C1 segment of cervical spinal cord (tissue), 14 donors: ENCODE measurements around the gene RAB3C.

Experiments
- DNase-seq, 14 donors: peaks; one replicate each; lab custom pipeline; 2025; lab: John Stamatoyannopoulos, UW

The RAB3C gene

GRCh38 chr5:58827463-58827862 is 244.6 kb downstream of the RAB3C start:
- no peak for DNase-seq

DNA sequence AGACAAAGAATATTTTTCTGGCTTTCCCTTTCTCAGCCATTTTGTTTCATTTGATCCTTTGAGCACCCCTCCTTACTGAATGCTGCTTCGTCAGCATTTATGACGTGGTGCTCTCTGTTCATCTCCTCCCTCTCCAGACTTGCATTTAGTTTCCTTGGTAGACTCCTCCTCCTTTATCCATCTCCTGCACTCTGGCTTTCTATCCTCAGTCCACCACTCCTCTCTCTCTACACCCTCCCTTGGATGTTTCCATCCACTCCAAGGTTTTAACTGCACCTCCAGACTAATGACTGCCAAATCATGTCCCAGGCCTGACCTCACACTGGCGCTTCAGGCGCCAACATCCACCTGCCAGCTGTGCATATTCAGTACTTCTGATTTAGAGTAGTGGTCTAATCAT is 245.4 kb downstream of the RAB3C start:
- no peak for DNase-seq

GRCh38 chr5:58834242-58835225 is 251.7 kb downstream of the RAB3C start:
- no peak for DNase-seq

- no peak for DNase-seq
These were observed 253.5 kb downstream of the RAB3C start for GRCh38 chr5:58836351-58836750.

GRCh38 chr5:58838729-58839128 is 255.9 kb downstream of the RAB3C start:
- DNase-seq = no peak

DNA sequence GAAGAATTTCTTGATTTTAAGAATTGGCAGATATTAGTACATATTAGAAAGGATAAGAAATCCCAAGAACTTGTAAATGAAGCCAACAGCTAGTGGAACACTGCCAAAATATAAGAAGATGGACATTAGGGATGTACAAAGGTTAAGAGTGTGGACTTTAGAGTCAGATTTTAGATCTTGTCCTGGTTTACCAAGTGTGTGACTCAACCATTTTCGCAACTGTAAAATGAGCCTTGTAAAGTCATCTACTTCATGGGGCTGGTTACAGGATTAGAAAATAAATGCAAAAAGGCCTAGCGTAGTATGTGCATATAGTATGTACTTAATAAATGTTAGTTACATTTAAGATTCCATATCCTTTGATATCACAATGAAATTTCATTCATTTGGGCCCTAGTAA is 260.0 kb downstream of the RAB3C start:
- DNase-seq = no peak

GRCh38 chr5:58844395-58844794 is 261.5 kb downstream of the RAB3C start:
- DNase-seq = no peak

DNA sequence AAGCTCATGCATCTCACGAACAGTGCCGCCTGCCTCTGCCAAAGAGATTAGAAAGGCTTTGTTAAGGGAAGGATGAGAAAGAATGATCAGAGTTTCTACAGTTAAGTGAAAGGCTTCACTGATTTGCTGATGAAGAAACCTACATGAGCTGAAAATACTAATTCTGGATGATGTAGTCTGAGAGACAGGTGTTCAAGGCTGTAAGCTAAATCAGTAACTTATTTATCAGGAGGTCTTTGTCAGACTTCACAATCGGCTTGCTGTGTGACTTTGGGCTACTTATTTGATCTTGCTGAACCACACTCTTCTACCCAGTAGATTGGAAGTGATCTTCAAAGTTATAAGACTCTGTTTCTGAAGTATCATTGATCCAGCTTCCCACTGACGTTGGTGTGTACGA is 264.2 kb downstream of the RAB3C start:
- DNase-seq = no peak

DNA sequence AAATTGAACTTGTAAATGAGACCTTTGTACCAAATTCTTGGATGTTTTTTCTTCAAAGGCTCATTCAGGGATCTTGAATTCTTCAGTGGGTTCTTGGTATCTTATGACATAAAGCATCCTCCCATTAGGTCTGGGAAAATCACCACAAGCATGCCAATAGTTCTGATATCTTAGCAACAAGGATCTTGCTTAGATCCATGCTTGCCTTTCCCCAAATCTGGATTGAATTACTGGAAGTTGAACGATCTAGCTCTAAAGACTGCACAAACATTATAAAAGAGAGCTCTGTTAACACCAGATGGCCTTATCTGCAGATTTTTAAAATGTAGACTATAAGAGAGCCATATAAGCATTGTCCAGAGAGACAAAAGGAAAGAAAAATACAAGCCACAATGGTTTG is 266.3 kb downstream of the RAB3C start:
- no peak for DNase-seq

GRCh38 chr5:58849921-58850667 is 267.2 kb downstream of the RAB3C start:
- peak in 2 of 14 donors; percentile 1 to 31 for DNase-seq

DNA sequence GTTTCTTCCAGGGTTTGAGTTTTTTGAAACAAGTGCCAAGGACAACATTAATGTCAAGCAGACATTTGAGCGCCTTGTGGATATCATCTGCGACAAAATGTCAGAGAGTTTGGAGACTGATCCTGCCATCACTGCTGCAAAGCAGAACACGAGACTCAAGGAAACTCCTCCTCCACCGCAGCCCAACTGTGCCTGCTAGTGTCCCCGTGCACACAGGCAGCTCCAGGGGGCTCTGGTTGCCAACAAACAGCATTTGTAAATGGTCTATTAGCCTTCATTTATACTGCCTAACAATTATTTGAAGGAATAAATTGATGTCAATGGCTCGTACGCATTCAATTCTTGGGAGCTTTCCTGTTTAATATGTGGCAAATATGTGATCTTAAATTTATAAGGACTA is 268.3 kb downstream of the RAB3C start:
- DNase-seq = no peak

- no peak for DNase-seq
These were observed 268.7 kb downstream of the RAB3C start for GRCh38 chr5:58851571-58851970.

DNA sequence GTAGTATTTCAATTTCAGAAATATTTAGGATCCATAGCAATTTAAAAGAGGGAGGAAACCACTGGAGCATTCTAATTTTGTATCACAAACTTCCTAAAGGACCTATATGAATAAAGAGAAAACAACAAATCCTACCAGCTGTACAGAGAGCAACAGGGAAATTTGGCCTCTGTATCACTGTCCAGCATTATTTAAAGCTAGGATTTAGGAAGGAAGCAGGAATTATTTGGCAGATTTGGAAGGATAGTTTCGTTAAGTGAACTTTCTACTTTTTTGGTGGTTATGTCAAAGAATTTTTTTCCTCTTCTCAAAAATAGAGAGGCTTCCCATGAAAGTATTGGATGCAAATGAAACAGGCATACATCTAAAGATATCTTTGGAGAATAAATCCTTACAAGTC is 269.7 kb downstream of the RAB3C start:
- no peak for DNase-seq

DNA sequence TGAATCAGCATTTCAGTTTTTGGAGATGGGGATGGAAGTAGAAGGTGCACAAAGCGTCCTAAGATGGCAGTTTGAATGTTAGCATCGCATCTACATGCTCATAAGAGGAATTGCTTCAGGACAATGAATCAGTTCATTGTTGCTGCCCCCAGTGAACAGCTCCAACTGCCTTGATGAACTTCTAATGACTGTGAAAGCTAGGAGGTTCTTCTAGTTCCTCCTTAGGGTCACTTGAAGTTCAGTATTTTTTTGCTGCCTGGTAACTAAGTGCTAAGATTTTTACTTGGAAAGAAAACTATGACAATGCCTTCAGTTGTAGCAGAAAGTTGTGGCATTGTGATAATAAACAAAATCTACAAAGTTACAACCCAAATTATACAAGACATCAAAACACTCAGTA is 271.6 kb downstream of the RAB3C start:
- no peak for DNase-seq

DNA sequence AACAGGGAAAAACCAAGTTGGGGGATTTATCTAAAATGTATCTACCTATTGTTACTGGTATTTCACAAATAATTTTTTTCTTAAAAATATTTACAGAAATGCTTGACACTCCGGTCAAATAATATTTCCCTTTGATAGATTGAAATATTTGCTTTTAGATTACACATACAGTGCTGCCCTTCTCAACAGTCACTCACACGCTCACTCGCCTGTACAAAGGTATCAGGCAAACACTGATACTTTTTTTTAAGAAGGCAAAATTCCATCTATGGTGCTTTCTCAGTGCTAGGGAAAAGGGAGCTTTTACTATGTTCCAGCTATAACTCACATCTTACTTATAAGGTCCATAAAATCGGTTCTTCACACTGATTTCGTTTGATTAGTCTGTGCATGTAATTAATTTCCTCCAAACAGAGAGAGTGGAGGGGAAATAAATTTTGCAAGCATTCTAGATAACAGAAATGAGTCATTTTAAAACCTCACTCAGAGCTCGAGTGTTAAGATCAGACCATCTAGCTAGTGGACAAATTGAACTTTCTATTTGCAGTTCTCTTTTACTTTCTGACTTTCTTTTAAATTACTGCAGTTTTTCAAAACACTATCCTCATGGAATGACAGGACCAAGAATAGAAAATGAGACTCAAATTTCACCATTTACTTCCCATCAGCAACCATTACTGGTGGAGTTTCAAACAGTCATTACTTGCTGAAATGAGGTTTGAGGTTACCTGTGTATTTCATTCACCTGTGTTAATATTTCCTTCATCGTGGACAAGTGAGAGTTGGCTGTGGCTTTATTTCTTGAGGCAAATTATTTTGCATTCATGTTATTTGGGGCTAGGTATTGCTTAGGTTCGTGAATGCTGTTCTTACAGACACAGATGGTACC is 273.2 kb downstream of the RAB3C start:
- no peak for DNase-seq

GRCh38 chr5:58857609-58858008 is 274.7 kb downstream of the RAB3C start:
- DNase-seq = no peak

DNA sequence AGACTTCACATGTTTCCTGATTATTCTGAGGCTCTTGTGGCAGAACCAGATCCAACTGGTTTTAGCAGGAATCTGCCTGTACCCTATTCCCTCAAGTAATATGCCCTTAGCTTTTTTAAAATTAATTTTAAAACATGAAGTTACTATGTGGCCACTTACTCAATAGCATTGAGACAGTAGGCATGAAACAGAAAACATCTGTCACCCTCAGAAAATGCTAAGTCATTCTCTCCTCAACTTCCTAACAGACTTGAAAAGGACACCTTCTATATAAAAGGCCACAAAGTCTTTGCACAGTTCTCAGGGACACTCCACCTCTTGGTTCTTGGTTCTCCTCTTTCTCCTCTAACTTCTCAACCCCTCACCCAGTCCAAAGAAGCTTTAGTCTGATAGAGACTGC is 277.8 kb downstream of the RAB3C start:
- DNase-seq = no peak

DNA sequence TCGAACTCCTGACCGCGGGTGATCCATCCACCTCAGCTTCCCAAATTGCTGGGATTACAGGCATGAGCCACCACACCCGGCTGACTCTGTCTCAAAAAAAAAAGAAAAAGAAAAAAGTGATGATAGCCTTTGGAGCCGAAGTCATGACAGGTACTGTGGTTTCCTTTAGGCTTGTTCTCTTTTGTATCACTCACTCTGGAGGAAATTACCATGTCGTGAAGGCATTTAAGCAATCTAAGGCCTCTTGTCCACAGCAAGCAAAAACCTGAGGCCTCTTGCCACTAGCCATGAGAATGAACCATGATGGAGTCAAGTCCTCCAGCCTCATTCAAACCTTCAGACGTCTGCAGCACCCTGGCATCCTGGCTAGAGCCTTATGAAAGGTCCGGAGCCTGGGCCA is 286.1 kb downstream of the RAB3C start:
- no peak for DNase-seq

- peak in 1 of 14 donors; percentile 3 for DNase-seq
These were observed 288.9 kb downstream of the RAB3C start for GRCh38 chr5:58871648-58872242.

DNA sequence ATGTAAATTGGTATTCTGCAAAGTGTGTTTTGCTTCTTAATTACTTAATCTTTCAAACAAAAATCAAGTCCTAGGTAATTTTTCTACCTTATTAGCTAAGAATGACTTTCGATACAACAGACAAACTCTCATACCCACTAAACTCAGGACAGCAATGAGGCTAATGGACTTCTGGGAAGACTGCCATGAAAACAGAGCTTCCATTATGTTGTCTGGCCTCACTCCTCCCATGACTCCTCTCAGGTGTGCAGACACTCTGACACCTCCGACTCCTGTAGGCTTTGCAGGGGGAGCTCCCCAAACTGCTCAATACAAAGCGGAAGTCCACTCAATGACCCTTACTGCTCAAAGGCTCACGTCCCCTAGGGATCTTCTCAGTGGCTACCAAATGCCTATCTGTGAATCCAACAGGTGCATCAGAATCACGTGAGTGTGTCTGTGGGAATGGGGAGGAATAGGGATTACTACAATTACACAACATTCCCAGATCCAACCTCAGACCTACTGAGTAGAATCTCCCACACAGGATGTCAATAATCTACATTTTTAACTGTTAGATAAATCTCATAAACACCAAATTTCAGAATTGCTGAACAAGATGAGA is 289.9 kb downstream of the RAB3C start:
- no peak for DNase-seq

- DNase-seq = no peak
These were observed 292.7 kb downstream of the RAB3C start for GRCh38 chr5:58875599-58875998.
